ENCODE data around the gene MET. TPM values are rescaled to one million over a fixed set of nuclear protein-coding genes. Genes with fewer than 3 reads are reported as not detected.

MET gene
- total RNA-seq, 2 experiments from 2014 or later, result 0.16 to 0.27 TPM

- TF ChIP-seq, protein P1, sequence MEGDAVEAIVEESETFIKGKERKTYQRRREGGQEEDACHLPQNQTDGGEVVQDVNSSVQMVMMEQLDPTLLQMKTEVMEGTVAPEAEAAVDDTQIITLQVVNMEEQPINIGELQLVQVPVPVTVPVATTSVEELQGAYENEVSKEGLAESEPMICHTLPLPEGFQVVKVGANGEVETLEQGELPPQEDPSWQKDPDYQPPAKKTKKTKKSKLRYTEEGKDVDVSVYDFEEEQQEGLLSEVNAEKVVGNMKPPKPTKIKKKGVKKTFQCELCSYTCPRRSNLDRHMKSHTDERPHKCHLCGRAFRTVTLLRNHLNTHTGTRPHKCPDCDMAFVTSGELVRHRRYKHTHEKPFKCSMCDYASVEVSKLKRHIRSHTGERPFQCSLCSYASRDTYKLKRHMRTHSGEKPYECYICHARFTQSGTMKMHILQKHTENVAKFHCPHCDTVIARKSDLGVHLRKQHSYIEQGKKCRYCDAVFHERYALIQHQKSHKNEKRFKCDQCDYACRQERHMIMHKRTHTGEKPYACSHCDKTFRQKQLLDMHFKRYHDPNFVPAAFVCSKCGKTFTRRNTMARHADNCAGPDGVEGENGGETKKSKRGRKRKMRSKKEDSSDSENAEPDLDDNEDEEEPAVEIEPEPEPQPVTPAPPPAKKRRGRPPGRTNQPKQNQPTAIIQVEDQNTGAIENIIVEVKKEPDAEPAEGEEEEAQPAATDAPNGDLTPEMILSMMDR (IDR thresholded peaks at IDR 0.05), result no peak
- intact Hi-C loops (cut with micrococcal nuclease), result no loop called here
- H3K27me3 Mint-ChIP-seq, result peaks cover 6% of the 10 kb centered on the region
- ATAC-seq, result no peak
- ChIA-PET POLR2A (no interaction called here), CTCF (no interaction called here)
- no peaks in the 10 kb centered on the region for H3K9me3 Mint-ChIP-seq
- no peaks in the 10 kb centered on the region for H3K4me1 Mint-ChIP-seq (ENCODE audit: low read depth)
- H3K4me3 Mint-ChIP-seq, result no peak overlapping the region
- H3K36me3 Mint-ChIP-seq (ENCODE audit: low read depth), result no peaks in the 10 kb centered on the region
- no peak overlapping the region for H3K27ac Mint-ChIP-seq
- DNase-seq, result no peak
These were observed 36.3 kb downstream of the MET start for GRCh38 chr7:116708248-116708647.

DNA sequence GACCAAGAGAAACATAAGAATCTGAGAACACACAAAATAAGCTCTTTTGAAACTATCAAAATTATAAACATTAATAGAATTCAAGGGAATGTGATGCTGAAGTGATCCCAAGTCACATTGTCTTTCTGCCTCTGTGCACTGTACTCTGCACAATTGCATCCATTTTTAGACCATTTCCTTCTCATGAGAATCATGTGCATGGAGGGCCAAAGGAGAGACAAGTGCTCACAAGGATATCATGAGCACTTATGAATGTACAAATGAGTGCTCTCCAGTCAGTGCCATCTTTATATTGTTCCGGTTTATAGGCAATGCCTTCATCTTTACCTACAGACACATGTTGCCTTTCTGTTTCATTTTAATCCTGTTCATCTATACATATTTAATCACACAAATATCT is 36.9 kb downstream of the MET start:
- CTCF ChIA-PET, result no interaction called here
- Mint-ChIP-seq H3K27ac (no peak overlapping the region), H3K27me3 (peaks cover 6% of the 10 kb centered on the region), H3K4me3 (no peak overlapping the region), H3K36me3 (ENCODE audit: low read depth) (no peaks in the 10 kb centered on the region), H3K9me3 (no peaks in the 10 kb centered on the region), H3K4me1 (ENCODE audit: low read depth) (no peaks in the 10 kb centered on the region)
- TF ChIP-seq, protein P1 (IDR thresholded peaks at IDR 0.05), result no peak
- POLR2A ChIA-PET, result no interaction called here
- DNase-seq (no peak), ATAC-seq (no peak)
- intact Hi-C loops (cut with micrococcal nuclease), result no loop called here

DNA sequence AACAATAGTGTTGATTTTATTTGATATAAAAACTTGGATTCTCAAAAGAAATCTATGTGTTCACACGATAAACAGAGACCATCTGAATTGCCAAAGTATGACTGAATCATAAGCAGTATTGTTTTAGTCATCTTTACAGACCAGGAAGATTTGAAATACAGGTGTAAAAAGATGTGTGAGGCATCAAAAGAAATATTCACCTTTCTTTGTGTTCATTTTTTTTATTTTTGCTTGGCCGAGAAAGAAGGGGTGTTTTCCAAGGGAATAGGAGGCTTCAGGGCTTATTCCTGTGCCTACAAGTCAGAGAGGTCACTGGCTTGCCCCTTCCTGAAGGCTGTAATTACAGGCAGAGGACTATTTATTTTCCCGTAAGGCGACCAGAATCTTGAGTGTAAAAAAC is 37.3 kb downstream of the MET start:
- no peak for DNase-seq
- H3K4me3 Mint-ChIP-seq, result no peak overlapping the region
- ATAC-seq, result no peak
- TF ChIP-seq, protein P1 (IDR thresholded peaks at IDR 0.05), result no peak
- POLR2A ChIA-PET, result no interaction called here
- CTCF ChIA-PET, result no interaction called here
- intact Hi-C loops (cut with micrococcal nuclease), result no loop called here
- H3K9me3 Mint-ChIP-seq, result no peaks in the 10 kb centered on the region
- H3K36me3 Mint-ChIP-seq (ENCODE audit: low read depth), result no peaks in the 10 kb centered on the region
- peaks cover 6% of the 10 kb centered on the region for H3K27me3 Mint-ChIP-seq
- no peaks in the 10 kb centered on the region for H3K4me1 Mint-ChIP-seq (ENCODE audit: low read depth)
- H3K27ac Mint-ChIP-seq, result no peak overlapping the region

DNA sequence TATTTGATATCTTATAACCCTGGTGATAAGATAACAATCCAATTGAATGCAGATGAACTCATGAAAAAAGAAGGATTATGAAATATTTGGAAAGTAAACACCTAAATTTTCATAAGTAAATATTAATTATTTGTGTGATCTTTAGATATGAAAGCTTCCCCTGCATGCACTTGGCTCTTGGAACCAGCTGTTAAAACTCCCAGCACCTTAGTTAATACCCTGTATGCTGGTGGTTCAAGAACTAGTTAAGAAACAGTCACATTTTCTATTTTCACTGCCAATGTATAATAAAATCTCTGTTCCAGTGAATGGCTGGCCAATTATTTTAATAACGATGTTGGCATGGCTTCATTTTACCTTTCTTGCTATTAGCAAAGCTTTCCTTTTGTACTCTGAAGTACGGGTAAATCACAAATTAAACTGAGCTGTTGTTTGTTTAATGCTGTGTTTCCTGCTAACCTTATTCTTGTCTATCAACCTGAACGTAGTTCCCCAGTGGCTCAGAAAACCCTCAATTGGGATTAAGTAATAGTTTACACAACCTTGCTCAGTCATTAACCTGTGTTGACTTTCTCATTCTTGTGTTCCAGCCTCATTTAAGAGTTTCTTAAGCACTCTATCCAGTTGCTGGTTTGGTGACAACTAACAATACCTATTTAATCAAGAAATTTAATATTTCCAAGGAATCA is 38.9 kb downstream of the MET start:
- POLR2A ChIA-PET, result no interaction called here
- no peaks in the 10 kb centered on the region for H3K9me3 Mint-ChIP-seq
- H3K4me3 Mint-ChIP-seq, result no peak overlapping the region
- H3K27me3 Mint-ChIP-seq, result peaks cover 6% of the 10 kb centered on the region
- intact Hi-C loops (cut with micrococcal nuclease), result no loop called here
- DNase-seq, result no peak
- ATAC-seq, result no peak
- CTCF ChIA-PET, result no interaction called here
- no peak overlapping the region for H3K27ac Mint-ChIP-seq
- H3K4me1 Mint-ChIP-seq (ENCODE audit: low read depth), result no peaks in the 10 kb centered on the region
- no peaks in the 10 kb centered on the region for H3K36me3 Mint-ChIP-seq (ENCODE audit: low read depth)
- TF ChIP-seq, protein P1 (IDR thresholded peaks at IDR 0.05), result no peak

- ATAC-seq (no peak), DNase-seq (no peak)
- no peaks in the 10 kb centered on the region for H3K4me1 Mint-ChIP-seq (ENCODE audit: low read depth)
- H3K27ac Mint-ChIP-seq, result no peak overlapping the region
- CTCF ChIA-PET, result no interaction called here
- TF ChIP-seq, protein P1 (IDR thresholded peaks at IDR 0.05), result no peak
- H3K4me3 Mint-ChIP-seq, result no peak overlapping the region
- no peaks in the 10 kb centered on the region for H3K36me3 Mint-ChIP-seq (ENCODE audit: low read depth)
- H3K9me3 Mint-ChIP-seq, result no peaks in the 10 kb centered on the region
- intact Hi-C loops (cut with micrococcal nuclease), result no loop called here
- POLR2A ChIA-PET, result no interaction called here
- H3K27me3 Mint-ChIP-seq, result peaks cover 4% of the 10 kb centered on the region
These were observed 39.8 kb downstream of the MET start for GRCh38 chr7:116711790-116712189.
